HG03558 (cell line): ENCODE measurements around the gene SFSWAP.
"Not testable (repeated sequence)": the region's sequence is repeated elsewhere in the genome, so short reads cannot be mapped to it uniquely, and the experiment has no call there.

ENCODE experiments used
- ATAC-seq: cut with Tn5 transposase; IDR thresholded peaks from one replicate; pipeline ENCODE4 v1.9.1; 2021; ENCODE audit warnings: moderate number of reproducible peaks; ENCODE audit not compliant: unreplicated experiment; ENCODE audit errors: extremely low read depth

The SFSWAP gene

DNA sequence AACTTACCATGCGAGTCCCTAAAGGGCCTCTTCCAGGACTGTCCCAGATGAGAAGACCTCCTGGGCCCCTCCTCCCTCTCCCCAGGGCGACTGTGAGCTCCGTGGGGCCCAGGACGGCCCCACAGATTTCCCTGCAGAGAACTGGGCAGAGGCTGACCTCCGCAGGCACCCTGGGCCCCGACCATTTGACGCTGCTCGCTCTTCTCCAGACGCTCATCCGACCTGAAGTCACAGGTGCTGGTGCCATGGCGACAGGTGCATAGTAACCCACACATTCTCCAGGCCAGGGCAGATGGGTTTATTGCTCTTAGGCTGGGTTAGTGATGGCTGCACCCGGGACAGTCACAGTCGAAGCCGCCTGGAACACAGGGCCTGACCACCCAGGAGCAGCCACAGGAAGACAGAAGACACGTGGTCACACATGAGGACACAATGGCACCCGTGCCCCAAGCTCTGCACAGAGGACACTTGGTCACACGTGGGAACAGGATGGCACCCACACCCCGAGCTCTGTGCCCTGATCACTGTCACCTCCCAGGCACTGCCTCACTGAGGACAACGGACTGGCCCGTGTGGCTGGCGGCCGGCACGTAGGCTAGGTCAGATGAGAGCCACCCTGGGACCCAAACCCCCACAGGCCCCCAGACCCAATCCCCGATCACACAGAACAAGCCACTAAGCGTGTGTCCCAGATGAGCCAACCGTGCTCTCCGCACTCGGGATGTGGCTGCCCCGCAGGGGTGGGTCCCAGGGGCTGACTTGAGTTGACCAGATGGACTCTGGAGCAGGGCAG, 32.3 kb upstream of the SFSWAP start:
- not testable (repeated sequence) for ATAC-seq

DNA sequence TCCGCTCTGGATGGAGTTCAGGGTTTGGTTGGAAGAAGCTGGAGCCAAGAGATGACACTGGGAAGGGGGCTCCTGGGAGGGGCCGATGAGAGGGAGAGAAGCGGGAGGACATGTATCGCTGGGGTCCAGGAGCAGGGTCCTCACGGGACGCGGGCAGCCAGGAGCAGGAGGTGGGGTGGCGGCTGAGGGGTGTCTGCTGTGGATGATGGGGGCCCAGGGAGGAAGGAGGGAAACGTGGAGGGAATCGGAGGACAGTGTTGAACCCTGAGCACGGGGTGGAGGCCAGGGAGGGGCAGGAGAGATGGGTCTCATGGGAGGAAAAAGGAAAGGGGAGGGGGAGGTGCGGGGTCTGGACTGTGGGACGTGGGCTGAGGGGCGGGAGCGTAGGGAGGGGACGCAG, 31.7 kb upstream of the SFSWAP start:
- not testable (repeated sequence) for ATAC-seq

DNA sequence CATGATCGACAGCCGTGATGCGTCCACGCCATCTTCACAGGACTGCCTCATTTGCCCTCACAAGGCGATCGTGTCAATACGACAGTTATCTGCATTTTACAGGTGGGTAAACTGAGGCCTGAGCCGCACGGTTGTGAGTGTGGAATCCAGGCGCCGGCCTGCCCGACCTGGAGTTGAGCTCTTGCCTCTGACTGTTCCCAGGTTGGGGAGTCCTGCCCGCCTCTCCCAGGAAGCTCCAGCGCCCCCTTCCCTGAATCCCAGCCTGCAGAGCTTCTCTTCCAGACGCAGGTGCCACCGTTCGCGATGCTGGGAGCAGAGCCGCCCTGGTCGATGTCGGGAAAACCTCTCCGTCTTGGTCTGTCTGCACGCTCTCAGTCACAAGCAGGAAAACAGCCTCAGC, 31.1 kb upstream of the SFSWAP start:
- not testable (repeated sequence) for ATAC-seq

DNA sequence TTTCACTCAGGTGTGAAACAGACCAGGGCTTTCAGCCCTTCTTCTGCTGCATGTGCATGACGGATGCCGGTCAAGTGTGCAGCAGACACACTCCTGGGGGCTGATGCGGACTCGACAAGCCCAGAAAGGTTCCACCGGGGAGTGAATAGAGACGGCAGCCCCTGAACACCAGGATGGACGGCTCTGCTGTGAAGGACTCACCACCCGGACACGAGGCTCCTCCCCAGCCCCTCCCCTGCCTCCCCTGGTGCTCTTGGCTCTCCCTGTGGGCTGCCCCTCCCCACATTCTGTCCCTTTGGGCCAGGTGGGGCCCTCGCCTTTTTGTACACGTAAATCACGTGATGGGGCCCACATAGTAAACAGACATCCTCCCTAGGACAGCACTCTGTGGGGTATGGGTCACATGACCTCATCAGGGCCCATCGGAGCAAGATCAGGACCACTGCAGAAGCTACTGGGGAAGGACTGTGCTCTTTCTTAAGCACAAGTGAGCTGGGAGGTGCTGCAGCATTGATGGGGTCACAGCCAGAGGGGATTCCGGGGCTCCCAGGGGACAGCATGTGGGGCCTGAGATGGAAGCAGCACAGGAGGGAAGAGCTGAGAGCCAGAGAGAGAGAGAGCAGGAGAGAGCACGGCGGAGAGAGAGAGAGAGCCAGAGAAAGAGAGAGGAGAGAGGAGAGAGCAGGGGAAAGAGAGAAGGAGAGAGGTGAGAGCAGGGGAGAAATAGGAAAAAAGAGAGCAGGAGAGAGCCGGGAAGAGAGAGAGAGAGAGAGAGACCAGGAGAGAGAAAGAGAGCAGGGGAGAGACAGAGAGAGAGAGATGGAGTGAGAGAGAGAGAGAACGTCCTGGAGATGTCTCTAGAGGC, 30.3 kb upstream of the SFSWAP start:
- not testable (repeated sequence) for ATAC-seq

DNA sequence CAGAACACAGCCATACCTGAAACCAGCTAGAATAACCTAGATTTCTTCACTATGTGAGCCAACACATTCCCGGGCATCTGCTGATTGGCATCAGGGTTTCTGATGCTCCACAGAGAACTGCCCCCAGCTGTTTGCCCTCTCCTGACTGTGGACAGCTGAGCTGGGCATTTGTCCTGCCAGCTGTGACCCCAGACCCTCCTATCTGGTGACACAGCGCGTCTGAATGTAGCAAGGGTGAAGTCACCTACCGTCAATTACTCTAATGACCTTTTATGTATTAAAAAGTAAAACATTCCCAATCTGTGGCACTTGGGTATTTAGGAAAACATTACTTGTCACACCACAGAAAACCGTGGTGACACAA, 29.7 kb upstream of the SFSWAP start:
- no peak for ATAC-seq

DNA sequence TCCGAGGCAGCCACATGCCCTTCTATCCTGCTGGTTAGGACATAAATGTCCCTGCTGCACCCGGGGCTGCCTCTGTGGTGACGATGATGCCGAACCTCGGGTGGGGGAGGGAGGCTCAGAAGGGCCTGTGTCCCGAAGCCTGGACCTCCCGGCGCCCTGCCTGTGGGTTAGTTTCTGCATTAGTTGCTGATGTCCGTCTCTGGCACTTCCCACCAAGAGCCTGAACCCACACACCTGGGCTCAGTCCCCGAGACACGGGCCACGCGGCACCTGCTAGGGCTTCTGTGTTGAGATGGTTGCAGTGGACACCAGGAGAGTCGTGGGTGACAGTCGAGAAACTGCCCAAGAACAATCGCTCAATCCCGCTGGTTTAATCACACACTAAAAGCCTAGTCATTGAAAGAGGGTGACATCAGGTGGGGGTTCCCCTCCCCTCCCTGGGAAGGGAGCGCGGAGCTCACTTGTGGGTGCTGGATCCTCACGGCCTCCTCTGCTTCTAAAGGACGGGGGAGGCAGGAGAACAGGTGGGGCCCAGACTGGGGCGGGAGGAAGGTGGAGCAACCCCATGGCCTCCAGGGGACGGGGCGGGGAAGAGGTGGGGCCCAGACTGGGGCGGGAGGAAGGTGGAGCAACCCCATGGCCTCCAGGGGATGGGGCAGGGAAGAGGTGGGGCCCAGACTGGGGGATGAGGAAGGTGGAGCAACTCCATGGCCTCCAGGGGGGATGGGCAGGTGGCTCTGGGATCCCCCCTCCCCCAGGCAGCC, 29.0 kb upstream of the SFSWAP start:
- not testable (repeated sequence) for ATAC-seq

DNA sequence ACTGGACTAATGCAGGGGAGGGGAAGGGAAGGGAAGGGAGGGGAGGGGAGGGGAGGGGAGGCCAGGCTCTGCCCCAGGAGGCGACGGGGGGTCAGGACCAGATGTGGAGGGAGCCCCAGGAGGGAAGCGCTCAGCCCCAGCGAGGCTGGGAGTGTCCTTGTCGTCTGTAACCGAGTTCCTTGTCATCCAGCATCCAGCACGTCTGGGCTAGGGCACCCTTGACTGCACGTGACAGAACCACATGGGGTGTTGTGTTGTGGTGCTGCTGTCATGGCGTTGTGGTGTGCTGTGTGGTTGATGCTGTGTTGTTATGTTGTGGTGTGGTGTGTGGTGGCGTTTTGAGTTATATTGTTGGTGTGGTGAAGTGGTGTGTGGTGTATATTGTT, 28.4 kb upstream of the SFSWAP start:
- no peak for ATAC-seq

DNA sequence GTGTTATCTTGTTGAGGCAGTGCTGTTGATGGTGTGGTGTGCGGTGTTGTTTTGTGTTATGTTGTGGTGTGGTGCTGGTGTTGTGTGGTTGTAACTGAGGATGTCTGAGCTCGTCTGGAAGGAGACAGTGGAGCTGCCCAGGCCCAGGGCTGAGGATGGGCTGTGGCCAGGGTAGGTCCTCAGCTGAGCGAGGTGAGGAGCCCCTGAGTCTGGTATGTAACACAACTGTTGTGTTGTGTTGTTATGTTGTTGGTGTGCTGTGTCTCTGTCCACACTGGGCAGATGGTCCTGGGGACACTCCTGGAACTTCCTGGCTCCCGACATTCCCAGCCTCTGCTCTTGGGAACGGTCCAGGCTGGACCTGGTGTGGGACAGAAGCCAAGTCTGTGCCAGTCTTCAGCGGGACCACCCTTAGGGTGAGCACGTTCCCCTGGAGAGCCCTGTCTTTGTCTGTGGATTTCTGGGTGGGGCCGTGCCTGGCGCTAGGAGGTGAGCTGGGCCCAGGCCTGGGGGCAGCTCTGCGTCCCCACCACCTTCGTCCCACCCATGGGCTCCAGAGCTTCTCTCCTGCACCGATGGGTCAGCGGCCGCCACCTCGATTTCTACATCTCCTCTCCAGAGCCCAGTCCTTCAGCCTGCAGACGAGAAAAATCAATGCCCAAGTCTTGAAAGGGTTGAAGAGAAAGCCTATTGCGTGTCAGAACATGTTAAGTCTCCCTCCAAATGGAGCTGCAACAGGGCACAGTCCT, 27.4 kb upstream of the SFSWAP start:
- ATAC-seq = no peak

DNA sequence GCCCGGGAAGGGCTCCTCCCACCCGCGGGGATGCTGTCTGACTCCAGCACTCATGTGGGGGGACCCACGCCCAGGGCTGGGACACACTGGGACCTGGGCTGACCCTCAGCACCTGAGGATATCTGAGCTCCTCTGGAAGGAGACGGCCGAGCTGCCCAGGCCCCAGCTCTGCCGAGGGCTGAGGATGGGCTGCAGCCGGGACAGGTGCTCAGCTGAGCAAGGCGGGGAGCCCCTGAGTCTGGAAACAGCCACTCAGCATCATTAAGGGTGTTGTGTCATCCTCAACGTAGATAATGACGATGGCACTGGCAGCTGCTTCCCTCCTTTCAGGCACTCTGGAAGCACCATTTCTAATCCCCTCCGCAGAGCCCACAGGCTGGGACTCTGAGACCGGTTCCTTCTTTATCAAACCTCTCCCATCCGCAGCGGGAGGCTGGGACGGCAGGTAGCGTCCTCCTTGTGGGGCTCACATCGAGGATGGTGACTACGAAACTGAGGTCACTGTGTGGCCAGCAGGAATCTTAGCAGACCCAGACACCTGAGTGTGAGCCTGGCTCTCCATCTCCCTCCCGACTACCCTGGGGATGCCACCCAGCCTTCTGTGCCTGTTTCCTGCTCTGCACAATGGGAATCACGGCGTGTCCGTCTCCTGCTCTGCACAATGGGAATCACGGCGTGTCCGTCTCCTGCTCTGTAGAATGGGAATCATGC, 26.7 kb upstream of the SFSWAP start:
- no peak for ATAC-seq

DNA sequence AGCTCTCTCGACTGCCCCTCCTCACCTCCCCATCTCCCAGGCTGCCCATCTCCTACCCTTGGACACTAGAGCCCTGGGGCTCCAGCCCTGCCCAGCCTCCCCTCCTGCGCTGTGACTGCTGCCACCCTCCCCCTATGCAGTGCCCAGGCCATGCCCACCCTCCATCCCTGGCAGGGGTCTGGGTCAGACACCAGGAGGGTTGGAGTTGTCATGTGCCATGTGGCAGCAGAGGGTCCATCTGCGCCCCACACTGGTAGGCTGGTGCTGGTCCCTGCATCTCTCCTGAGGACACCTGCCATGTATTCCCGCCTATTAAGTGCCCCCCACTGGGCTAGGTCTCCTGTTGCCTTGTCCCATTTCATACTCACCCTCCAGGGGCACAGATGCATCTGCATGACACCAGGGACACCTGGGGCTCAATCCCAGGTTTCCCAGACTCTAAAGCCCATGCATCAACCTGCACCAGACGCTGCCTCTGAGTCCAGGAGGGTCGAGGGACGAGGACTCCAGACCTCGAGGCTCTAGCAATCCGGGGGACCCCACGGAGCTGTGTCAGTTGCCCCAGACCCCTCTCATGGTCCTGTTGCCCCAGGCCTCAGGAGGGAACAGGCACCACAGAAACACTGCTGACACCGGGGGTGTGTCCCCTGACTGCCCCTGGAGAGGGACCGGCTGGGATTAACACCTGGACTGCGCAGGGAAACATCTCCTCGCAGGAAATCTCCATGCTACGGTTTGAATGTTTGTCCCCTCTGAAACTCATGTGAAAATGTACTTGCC, 23.4 kb upstream of the SFSWAP start:
- ATAC-seq = no peak

DNA sequence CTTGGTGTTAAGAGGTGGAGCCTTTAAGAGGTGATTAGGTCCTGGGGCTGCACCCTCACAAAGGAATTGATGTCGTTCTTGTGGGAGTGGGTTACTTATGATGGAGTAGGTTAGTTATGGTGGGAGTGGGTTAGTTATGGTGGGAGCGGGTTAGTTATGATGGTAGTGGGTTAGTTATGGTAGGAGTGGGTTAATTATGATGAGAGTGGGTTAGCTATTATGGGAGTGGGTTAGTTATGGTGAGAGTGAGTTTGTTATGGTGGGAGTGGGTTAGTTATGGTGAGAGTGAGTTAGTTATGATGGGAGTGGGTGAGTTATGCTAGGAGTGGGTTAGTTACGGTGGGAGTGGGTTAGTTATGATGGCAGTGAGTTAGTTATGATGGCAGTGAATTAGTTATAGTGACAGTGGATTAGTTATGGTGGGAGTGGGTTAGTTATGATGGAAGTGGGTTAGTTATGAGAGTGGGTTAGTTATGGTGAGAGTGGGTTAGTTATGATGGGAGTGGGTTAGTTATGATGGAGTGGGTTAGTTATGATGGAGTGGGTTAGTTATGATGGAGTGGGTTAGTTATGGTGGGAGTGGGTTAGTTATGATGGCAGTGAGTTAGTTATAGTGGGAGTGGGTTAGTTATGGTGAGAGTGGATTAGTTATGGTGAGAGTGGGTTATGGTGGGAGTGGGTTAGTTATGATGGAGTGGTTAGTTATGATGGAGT, 22.6 kb upstream of the SFSWAP start:
- no peak for ATAC-seq

DNA sequence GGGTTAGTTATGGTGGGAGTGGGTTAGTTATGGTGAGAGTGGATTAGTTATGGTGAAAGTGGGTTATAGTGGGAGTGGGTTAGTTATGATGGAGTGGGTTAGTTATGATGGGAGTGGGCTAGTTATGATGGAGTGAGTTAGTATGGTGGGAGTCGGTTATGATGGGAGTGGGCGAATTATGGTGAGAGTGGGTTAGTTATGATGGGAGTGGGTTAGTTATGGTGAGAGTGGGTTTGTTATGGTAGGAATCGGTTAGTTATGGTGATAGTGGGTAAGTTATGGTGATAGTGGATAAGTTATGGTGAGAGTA, 22.1 kb upstream of the SFSWAP start:
- no peak for ATAC-seq

DNA sequence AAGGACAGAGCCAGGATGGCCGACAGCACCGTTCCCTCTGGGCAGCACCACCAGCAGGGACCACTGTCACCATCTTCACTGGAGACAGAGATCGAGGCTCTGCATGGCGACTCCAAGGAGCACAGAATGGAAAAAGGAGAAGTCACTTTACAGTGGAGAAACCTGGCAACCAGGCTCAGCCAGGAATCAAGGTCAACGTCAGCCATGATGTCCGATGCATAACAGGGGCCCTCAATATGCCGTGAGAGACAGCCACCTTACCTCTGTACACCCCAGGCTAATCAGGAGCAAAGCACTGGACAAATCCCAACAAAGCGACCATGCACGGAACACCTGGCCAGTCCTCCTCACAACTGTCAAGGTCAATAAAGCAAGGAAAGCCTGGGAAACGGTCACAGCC, 20.6 kb upstream of the SFSWAP start:
- ATAC-seq = no peak

DNA sequence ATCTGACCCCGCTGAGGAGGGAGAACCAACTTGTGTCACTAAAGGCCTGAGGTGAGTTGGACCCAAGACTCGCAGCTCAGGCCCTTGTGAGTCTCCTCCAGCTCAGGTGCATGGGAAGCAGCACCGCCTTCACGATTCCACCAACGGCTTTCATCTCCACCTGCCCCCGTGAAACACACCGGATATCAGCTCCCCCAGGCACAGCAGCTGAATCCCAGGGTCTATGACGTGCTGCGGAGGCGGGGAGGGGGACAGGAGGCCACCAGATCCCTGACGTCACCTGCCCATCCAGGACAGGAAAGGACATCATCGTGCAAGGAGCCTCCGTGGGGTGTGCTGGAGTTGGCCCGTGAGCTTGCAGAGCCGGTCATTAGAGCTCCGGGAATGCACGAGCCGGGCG, 18.5 kb upstream of the SFSWAP start:
- no peak for ATAC-seq

DNA sequence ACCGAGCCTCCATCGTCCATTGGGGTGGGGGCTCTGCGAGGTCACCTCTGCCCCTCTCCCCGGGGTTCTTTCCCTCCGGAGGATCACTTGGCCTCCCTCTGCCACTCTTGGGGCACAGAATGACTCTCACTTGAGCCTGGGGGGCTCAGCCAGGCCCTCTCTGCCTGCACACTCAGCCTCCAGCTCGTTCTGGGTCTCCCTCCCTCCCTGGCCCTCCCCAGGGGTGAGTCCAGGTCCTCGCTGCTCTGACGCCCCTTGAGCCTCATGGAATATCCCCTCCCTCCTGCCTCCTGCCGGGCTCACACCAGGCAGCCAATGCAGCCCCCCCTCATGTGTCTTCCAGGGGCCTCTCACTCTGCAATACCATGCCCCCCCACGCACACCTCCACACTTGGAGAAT, 17.7 kb upstream of the SFSWAP start:
- no peak for ATAC-seq

DNA sequence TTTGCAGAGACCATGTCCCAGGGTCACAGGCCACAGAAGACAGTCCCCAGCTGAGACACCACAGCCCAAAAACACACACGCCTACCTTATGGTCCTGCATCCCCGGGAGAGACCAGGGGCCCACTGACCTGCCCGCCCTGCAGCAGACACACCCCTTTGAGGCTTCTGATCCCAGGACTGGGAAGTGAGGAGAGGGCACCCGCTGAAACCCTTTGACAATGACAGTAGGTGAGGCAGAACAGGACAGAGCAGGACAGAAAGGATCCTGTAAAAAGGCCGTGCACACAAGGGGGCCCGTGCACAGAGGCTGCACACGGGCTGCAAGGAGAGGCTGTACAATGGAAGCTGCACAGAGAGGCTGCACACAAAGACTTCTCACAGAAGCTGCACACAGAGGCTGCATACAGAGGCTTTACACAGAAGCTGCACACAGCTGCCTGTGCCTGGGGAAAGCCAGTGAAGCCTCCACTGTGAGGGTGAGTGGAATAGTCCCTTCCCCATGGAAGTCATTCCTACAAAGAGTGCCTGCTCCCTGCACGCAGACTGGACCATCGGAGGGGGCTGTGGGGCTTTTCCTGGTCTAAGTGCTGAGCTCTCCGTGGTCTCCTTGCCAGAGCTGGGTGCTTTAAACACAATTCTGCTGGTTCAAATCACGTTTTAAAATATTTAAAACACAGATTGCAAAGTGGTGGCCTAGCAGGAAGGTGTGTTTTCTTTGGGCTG, 16.6 kb upstream of the SFSWAP start:
- ATAC-seq = no peak

DNA sequence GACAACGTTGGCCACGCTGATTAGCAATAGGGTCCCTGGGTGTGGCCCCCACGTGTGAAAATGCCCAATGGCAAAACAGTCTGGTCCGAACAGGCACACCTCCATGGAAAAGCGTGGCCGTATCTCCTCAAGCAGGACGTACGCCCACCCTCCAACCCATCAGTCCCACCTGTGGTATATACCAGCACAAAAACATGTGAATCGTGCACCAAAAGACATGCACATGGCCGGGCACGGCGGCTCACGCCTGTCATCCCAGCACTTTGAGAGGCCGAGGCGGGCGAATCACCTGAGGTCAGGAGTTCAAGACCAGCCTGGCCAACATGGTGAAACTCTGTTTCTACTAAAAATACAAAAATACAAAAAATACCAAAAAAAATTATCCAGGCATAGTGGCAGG, 14.9 kb upstream of the SFSWAP start:
- no peak for ATAC-seq

DNA sequence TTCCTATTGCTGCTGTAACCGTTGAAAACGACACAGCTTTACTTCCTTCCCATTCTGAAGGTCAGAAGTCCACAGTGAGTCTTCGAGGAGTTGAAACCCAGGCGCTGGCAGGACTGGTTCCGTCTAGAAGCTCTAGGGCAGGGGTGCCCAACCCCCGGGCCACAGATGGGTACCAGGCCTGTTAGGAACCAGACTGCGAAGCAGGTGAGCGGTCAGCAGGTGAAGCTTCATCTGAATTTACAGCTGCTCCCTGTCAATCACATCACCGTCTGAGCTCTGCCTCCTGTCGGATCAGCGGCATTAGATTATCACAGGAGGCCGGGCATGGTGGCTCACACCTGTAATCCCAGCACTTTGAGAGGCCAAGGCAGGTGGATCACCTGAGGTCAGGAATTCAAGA, 12.6 kb upstream of the SFSWAP start:
- no peak for ATAC-seq
